T-helper 2 cell treated with Interferon-gamma antibody and Interleukin-4, amounts not matched to agents 5 μg/mL and 100 μg/mL, for 36 hours (primary cell): ENCODE results near the gene RBM17.
"Not testable (repeated sequence)": the region's sequence is repeated elsewhere in the genome, so short reads cannot be mapped to it uniquely, and the experiment has no call there.

ENCODE experiments used
- DNase-seq: peaks from one replicate; pipeline ENCODE4 v3.0.0; 2021; ENCODE audit warnings: low spot score
- H3K27ac Mint-ChIP-seq: one replicate; pipeline ENCODE4 v1.8.0; 2021; ENCODE audit warnings: mild to moderate bottlenecking, mixed read lengths
- H3K27me3 Mint-ChIP-seq: one replicate; pipeline ENCODE4 v1.8.0; 2021; ENCODE audit warnings: low read depth, mixed read lengths
- H3K36me3 Mint-ChIP-seq: one replicate; pipeline ENCODE4 v1.8.0; 2021; ENCODE audit warnings: low read depth, mixed read lengths
- H3K4me1 Mint-ChIP-seq: one replicate; pipeline ENCODE4 v1.8.0; 2021; ENCODE audit warnings: low read depth, mixed read lengths
- H3K4me3 Mint-ChIP-seq: one replicate; pipeline ENCODE4 v1.8.0; 2022; ENCODE audit warnings: mild to moderate bottlenecking, moderate library complexity, mixed read lengths
- H3K9me3 Mint-ChIP-seq: one replicate; pipeline ENCODE4 v1.8.0; 2021; ENCODE audit warnings: mixed read lengths

Gene RBM17

GRCh38 chr10:6101181-6101580 is 12.3 kb downstream of the RBM17 start:
- no peaks in the 10 kb centered on the region for H3K27me3 Mint-ChIP-seq
- no peak for DNase-seq
- no peak overlapping the region for H3K27ac Mint-ChIP-seq
- peaks cover 50% of the 10 kb centered on the region for H3K36me3 Mint-ChIP-seq
- no peaks in the 10 kb centered on the region for H3K9me3 Mint-ChIP-seq
- peaks cover 20% of the 10 kb centered on the region for H3K4me1 Mint-ChIP-seq
- no peak overlapping the region for H3K4me3 Mint-ChIP-seq

- H3K27me3 Mint-ChIP-seq = no peaks in the 10 kb centered on the region
- no peak overlapping the region for H3K4me3 Mint-ChIP-seq
- H3K27ac Mint-ChIP-seq = no peak overlapping the region
- peaks cover 18% of the 10 kb centered on the region for H3K4me1 Mint-ChIP-seq
- no peaks in the 10 kb centered on the region for H3K9me3 Mint-ChIP-seq
- no peak for DNase-seq
- peaks cover 54% of the 10 kb centered on the region for H3K36me3 Mint-ChIP-seq
These were observed 13.3 kb downstream of the RBM17 start for GRCh38 chr10:6102128-6102527.

- no peak overlapping the region for H3K4me3 Mint-ChIP-seq
- H3K27ac Mint-ChIP-seq = no peak overlapping the region
- H3K4me1 Mint-ChIP-seq = peaks cover 13% of the 10 kb centered on the region
- H3K36me3 Mint-ChIP-seq = peaks cover 50% of the 10 kb centered on the region
- H3K9me3 Mint-ChIP-seq = no peaks in the 10 kb centered on the region
- no peak for DNase-seq
- H3K27me3 Mint-ChIP-seq = no peaks in the 10 kb centered on the region
These were observed 14.8 kb downstream of the RBM17 start for GRCh38 chr10:6103591-6103990.

- peaks cover 61% of the 10 kb centered on the region for H3K36me3 Mint-ChIP-seq
- not testable (repeated sequence) for H3K27me3 Mint-ChIP-seq, DNase-seq, H3K4me3 Mint-ChIP-seq, H3K9me3 Mint-ChIP-seq, H3K27ac Mint-ChIP-seq
- H3K4me1 Mint-ChIP-seq = peaks cover 29% of the 10 kb centered on the region
These were observed 18.8 kb downstream of the RBM17 start for GRCh38 chr10:6107616-6108015.

GRCh38 chr10:6108072-6108471 is 19.2 kb downstream of the RBM17 start:
- peaks cover 30% of the 10 kb centered on the region for H3K4me1 Mint-ChIP-seq
- no peak overlapping the region for H3K4me3 Mint-ChIP-seq
- H3K27me3 Mint-ChIP-seq = no peaks in the 10 kb centered on the region
- no peak overlapping the region for H3K27ac Mint-ChIP-seq
- H3K36me3 Mint-ChIP-seq = peaks cover 64% of the 10 kb centered on the region
- no peaks in the 10 kb centered on the region for H3K9me3 Mint-ChIP-seq
- no peak for DNase-seq

- Mint-ChIP-seq H3K27me3 (no peaks in the 10 kb centered on the region), H3K4me1 (peaks cover 28% of the 10 kb centered on the region), H3K9me3 (no peaks in the 10 kb centered on the region), H3K27ac (peak overlapping the region; percentile 56), H3K36me3 (peaks cover 70% of the 10 kb centered on the region), H3K4me3 (no peak overlapping the region)
- peak; percentile 16 for DNase-seq
These were observed 20.0 kb downstream of the RBM17 start for GRCh38 chr10:6108631-6109443.

- Mint-ChIP-seq H3K27ac (no peak overlapping the region), H3K4me1 (peaks cover 26% of the 10 kb centered on the region), H3K36me3 (peaks cover 71% of the 10 kb centered on the region), H3K27me3 (no peaks in the 10 kb centered on the region), H3K4me3 (no peak overlapping the region), H3K9me3 (no peaks in the 10 kb centered on the region)
- no peak for DNase-seq
These were observed 20.6 kb downstream of the RBM17 start for GRCh38 chr10:6109444-6109775.

GRCh38 chr10:6110136-6110535 is 21.3 kb downstream of the RBM17 start:
- peaks cover 29% of the 10 kb centered on the region for H3K4me1 Mint-ChIP-seq
- H3K27ac Mint-ChIP-seq = no peak overlapping the region
- peaks cover 72% of the 10 kb centered on the region for H3K36me3 Mint-ChIP-seq
- no peak overlapping the region for H3K4me3 Mint-ChIP-seq
- no peaks in the 10 kb centered on the region for H3K9me3 Mint-ChIP-seq
- no peaks in the 10 kb centered on the region for H3K27me3 Mint-ChIP-seq
- DNase-seq = no peak

- no peak for DNase-seq
- Mint-ChIP-seq H3K36me3 (peaks cover 68% of the 10 kb centered on the region), H3K27ac (no peak overlapping the region), H3K9me3 (no peaks in the 10 kb centered on the region), H3K4me1 (peaks cover 29% of the 10 kb centered on the region), H3K4me3 (no peak overlapping the region), H3K27me3 (no peaks in the 10 kb centered on the region)
These were observed 24.1 kb downstream of the RBM17 start for GRCh38 chr10:6112893-6113292.

GRCh38 chr10:6114299-6114698 is 25.5 kb downstream of the RBM17 start:
- Mint-ChIP-seq H3K4me3 (no peak overlapping the region), H3K27ac (peak overlapping the region; percentile 47), H3K27me3 (no peaks in the 10 kb centered on the region), H3K36me3 (peaks cover 60% of the 10 kb centered on the region), H3K4me1 (peaks cover 19% of the 10 kb centered on the region), H3K9me3 (no peaks in the 10 kb centered on the region)
- DNase-seq = no peak

GRCh38 chr10:6114805-6115341 is 26.0 kb downstream of the RBM17 start:
- H3K36me3 Mint-ChIP-seq = peaks cover 55% of the 10 kb centered on the region

GRCh38 chr10:6115411-6115810 is 26.6 kb downstream of the RBM17 start:
- Mint-ChIP-seq H3K36me3 (peaks cover 50% of the 10 kb centered on the region), H3K27me3 (no peaks in the 10 kb centered on the region), H3K27ac (no peak overlapping the region), H3K9me3 (no peaks in the 10 kb centered on the region), H3K4me1 (peaks cover 15% of the 10 kb centered on the region), H3K4me3 (no peak overlapping the region)
- DNase-seq = no peak

More at GRCh38 chr10:6114805-6115341, 26.0 kb downstream of the RBM17 start:
- H3K4me3 Mint-ChIP-seq = no peak overlapping the region
- H3K4me1 Mint-ChIP-seq = peaks cover 15% of the 10 kb centered on the region
- H3K27me3 Mint-ChIP-seq = no peaks in the 10 kb centered on the region
- no peaks in the 10 kb centered on the region for H3K9me3 Mint-ChIP-seq
- no peak for DNase-seq
- peak overlapping the region; percentile 47 for H3K27ac Mint-ChIP-seq

- Mint-ChIP-seq H3K9me3 (no peaks in the 10 kb centered on the region), H3K4me1 (peaks cover 13% of the 10 kb centered on the region), H3K27me3 (no peaks in the 10 kb centered on the region), H3K27ac (no peak overlapping the region), H3K36me3 (peaks cover 45% of the 10 kb centered on the region), H3K4me3 (no peak overlapping the region)
- DNase-seq = no peak
These were observed 27.1 kb downstream of the RBM17 start for GRCh38 chr10:6115824-6116350.

- Mint-ChIP-seq H3K36me3 (peaks cover 41% of the 10 kb centered on the region), H3K4me3 (no peak overlapping the region), H3K27ac (no peak overlapping the region), H3K9me3 (no peaks in the 10 kb centered on the region), H3K27me3 (no peaks in the 10 kb centered on the region), H3K4me1 (peaks cover 12% of the 10 kb centered on the region)
- DNase-seq = no peak
These were observed 28.0 kb downstream of the RBM17 start for GRCh38 chr10:6116806-6117205.
